C4-2B (cell line): ENCODE measurements around the gene TGM6.
A peak's percentile ranks its signal among the peaks of the same experiment; 100 is the strongest.

Experiments
- H3K27ac ChIP-seq: fragments of 450-650 bp; 2 replicates; pipeline ENCODE4 v1.5.1; 2017
- CTCF ChIP-seq: fragments of 450-650 bp; conservative IDR thresholded peaks from 2 replicates; pipeline ENCODE4 v1.5.1; 2017; ENCODE audit warnings: mild to moderate bottlenecking
- ZFX ChIP-seq: fragments of 450-650 bp; IDR thresholded peaks from 2 replicates; pipeline ENCODE4 v1.6.1; 2017

Gene TGM6

GRCh38 chr20:2420510-2420909, 39.8 kb downstream of the TGM6 start:
- TF ChIP-seq CTCF = no peak
- no peak for TF ChIP-seq ZFX
- H3K27ac ChIP-seq = no peak overlapping the region

- peak; percentile 43 for TF ChIP-seq CTCF
- TF ChIP-seq ZFX = no peak
- H3K27ac ChIP-seq = no peak overlapping the region
Measured at GRCh38 chr20:2421247-2421646, 40.5 kb downstream of the TGM6 start.

- H3K27ac ChIP-seq = no peak overlapping the region
- TF ChIP-seq ZFX (no peak), CTCF (no peak)
Measured at GRCh38 chr20:2429051-2429450, 48.4 kb downstream of the TGM6 start.

GRCh38 chr20:2430538-2430937, 49.8 kb downstream of the TGM6 start:
- TF ChIP-seq ZFX (no peak), CTCF (no peak)
- no peak overlapping the region for H3K27ac ChIP-seq

GRCh38 chr20:2431185-2431584, 50.5 kb downstream of the TGM6 start:
- H3K27ac ChIP-seq = no peak overlapping the region
- TF ChIP-seq CTCF = no peak
- no peak for TF ChIP-seq ZFX

- TF ChIP-seq CTCF = no peak
- TF ChIP-seq ZFX = no peak
- no peak overlapping the region for H3K27ac ChIP-seq
Measured at GRCh38 chr20:2446845-2447244, 66.1 kb downstream of the TGM6 start.

- no peak overlapping the region for H3K27ac ChIP-seq
- TF ChIP-seq CTCF (no peak), ZFX (no peak)
Measured at GRCh38 chr20:2449386-2449785, 68.7 kb downstream of the TGM6 start.
